ENCODE data around the gene PCDHA5.

PCDHA5 gene

DNA sequence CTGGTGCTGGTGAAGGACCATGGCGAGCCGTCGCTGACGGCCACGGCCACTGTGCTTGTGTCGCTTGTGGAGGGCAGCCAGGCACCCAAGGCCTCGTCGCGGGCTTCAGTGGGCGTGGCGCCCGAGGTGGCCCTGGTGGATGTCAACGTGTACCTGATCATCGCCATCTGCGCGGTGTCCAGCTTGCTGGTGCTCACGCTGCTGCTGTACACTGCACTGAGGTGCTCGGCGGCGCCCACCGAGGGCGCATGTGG lies 36.5 kb downstream of the PCDHA5 start:
- DNase-seq (ENCODE audit: low read depth in 4 of 4, low spot score in 1 of 4) = no peak

DNA sequence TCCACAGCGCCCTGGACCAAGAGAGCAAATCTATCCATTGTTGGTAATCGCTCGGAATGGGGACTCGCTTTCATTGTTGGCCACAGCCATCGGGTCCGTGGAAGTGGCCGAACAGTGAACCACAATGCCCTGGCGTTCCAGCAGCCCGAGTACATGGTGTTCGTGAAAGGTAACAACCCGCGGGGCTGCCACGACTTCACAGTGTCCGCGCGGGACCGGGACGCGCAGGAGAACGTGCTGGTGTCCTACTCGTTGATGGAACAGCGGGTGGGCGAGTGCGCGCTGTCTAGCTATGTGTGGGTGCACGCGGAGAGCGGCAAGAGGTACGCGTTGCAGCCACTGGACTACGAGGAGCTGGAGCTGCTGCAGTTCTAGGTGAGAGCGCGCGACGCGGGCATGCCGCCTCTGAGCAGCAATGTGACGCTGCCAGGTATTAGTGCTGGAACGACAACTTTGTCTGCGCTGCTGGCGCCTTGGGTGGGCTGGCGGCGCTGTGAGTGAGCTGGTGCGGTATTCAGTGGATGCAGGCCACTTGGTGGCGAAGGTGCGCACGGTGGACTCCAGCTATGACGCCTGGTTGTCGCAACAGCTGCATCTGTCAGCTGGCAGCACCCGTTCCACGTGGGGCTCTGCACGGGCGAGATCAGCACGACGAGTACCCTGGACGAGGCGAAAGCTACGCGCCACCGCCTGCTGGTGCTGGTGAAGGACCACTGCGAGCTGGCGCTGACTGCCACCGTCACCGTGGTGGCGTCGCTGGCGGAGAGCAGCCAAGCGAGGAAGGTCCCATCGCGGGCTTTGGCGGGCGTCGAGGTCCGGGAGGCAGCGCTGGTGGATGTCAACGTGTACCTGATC lies 41.3 kb downstream of the PCDHA5 start:
- DNase-seq (ENCODE audit: low read depth in 4 of 4, low spot score in 1 of 4) = no peak

DNA sequence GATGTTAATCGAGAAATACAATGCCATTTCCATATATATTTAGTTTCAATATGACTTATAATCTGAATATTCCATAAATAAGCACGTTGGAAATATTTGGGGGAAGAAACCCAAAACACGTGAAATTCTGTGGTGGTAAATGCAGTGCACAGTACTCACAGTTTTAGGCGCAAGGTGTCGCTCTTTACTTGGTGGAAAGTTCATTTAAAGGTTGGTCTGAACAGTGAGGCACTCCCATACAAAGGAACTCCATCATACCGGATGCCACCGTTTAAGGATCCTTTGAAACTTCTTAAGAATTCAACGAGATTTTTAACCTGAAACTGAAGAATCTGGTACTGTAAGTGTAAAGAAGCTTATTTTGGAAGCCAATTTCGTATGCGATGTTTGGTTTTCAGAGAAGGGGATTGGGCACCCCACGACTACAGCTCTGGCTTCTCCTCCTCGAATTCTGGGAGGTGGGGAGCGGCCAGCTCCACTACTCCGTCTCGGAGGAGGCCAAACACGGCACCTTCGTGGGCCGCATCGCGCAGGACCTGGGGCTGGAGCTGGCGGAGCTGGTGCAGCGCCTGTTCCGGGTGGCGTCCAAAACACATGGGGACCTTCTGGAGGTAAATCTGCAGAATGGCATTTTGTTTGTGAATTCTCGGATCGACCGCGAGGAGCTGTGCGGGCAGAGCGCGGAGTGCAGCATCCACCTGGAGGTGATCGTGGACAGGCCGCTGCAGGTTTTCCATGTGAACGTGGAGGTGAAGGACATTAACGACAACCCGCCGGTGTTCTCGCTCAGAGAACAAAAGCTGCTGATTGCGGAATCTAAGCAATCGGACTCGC lies 47.5 kb downstream of the PCDHA5 start, which contains the start of gene PCDHA11:
PCDHA11 (plus strand) TSS at position 237 of the 834 bp plus-strand sequence; CDS start at position 384, 147 bp downstream.
- DNase-seq (ENCODE audit: low read depth in 4 of 4, low spot score in 1 of 4) = no peak

DNA sequence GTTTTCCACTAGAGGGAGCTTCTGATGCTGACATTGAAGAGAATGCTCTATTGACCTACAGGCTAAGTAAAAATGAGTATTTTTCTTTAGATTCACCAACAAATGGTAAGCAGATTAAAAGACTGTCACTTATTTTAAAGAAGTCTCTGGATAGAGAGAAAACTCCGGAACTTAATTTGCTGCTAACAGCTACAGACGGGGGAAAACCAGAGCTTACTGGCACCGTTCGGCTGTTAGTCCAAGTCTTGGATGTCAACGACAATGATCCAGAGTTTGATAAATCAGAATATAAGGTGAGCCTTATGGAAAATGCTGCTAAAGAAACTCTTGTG lies 48.1 kb downstream of the PCDHA5 start:
- no peak for DNase-seq (ENCODE audit: low read depth in 4 of 4, low spot score in 1 of 4)

DNA sequence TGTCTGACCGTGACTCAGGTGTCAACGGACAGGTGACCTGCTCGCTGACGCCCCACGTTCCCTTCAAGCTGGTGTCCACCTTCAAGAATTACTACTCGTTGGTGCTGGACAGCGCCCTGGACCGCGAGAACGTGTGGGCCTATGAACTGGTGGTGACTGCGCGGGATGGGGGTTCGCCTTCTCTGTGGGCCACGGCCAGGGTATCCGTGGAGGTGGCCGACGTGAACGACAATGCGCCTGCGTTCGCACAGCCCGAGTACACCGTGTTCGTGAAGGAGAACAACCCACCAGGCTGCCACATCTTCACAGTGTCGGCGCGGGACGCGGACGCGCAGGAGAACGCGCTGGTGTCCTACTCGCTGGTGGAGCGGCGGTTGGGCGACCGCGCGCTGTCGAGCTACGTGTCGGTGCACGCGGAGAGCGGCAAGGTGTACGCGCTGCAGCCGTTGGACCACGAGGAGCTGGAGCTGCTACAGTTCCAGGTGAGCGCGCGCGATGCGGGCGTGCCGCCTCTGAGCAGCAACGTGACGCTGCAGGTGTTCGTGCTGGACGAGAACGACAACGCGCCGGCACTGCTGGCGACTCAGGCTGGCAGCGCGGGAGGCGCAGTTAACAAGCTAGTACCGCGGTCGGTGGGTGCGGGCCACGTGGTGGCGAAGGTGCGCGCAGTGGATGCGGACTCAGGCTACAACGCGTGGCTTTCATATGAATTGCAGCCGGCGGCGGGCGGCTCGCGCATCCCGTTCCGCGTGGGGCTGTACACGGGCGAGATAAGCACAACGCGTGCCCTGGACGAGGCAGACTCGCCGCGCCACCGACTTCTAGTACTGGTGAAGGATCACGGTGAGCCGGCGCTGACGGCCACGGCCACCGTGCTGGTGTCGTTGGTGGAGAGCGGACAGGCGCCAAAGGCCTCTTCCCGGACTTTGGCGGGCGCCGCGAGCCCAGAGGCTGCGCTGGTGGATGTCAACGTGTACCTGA lies 49.1 kb downstream of the PCDHA5 start:
- no peak for DNase-seq (ENCODE audit: low read depth in 4 of 4, low spot score in 1 of 4)

Data from stimulated activated CD4-positive, alpha-beta T cell treated with anti-CD3 and anti-CD28 coated beads, Interleukin-1b, Interleukin-23, amount 100 ng/mL, for 24 hours (primary cell).